Medulla oblongata (tissue), 1 donor: ENCODE data around the gene COQ9.
"Not testable (repeated sequence)": the region's sequence is repeated elsewhere in the genome, so short reads cannot be mapped to it uniquely, and the experiment has no call there.

Experiments
- DNase-seq: peaks from one replicate; pipeline ENCODE4 v3.0.0-alpha.2; 2015; ENCODE audit errors: extremely low spot score

COQ9 gene

DNA sequence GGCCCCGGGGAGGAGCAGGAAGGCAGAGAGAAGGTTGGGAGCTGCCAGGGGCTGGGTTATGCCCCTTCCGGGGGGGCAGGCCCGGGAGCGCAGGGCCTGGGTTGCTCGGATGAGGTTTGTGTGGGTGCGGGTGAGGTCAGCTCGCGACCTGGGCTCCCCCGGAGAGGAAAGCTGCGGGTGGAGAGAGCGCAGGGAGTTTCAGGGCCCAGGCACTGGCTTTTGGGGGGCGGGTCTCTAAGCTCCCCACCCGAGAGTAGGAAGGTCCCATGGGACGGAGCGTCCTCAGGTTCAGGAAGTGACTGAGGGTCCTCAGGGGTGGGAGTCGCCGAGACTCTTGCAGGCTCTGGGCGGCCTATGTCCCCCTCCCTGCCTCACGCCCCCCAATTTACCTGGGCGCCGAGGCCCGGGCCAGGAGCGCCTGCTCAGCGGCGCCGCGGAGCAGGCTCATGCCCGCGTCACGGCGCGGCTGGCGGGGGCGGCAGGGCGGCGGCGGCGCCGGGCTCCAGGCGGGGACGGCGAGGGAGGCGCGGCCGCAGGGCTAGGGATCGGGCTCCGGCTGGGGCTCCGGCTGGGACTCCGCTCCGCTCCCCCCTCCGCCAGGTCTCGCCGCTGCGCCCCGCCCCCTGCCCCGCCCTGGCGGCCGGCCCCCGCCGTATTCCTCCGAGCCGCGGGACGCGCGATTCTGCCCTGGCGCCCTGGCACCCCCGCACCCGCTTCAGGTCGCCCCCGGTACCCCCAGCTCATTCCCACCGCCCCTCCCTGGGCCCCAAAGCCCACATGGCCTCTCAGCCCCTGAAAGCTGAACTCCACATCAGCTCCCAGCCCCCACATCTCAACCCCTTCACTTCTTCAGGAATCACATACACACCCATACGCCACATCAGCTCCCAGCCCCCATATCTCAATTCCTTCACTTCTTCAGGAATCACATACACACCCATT lies 38.9 kb downstream of the COQ9 start, which contains the start of gene DOK4:
TSS of gene DOK4 (minus strand) at position 578 of the 942 bp plus-strand sequence. CDS start 6,986 bp downstream, outside the sequence.
- DNase-seq: peak; percentile 54

- no peak for DNase-seq
These were observed 39.9 kb downstream of the COQ9 start for GRCh38 chr16:57486858-57487834.

DNA sequence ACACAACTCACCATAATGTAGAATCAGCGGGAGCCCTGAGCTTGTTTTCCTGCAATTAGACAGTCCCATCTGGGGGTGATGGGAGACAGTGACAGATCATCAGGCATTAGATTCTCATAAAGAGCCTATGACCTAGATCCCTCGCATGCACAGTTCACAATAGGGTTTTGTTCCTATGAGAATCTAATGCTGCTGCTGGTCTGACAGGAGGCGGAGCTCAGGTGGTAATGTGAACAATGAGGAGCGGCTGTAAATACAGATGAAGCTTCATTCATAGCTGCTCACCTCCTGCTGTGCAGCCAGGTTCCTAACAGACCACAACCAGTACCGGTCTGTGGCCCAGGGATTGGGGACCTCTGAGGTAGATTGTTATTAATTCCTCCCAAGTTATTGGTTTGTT lies 42.0 kb downstream of the COQ9 start:
- no peak for DNase-seq

- no peak for DNase-seq
These were observed 46.5 kb downstream of the COQ9 start for GRCh38 chr16:57493767-57494166.

DNA sequence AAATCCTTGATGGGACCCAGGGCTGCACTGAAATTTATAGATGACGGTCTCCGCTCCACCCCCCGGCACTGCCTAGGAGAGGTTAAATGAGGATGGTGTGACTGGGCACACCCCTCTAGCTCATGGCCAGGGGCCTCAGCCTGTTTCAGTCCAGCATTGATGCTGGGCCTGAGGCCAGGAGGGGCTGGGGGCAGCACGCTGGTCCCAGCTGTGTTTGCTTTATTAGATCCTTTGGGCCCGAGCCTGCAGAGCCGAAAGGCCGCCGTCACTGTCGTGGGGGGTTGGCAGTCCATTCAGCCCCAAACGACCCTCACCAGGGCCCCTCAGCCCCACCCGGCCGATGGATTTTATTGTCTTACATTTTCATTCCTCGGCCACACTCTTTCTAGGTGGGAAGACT lies 49.8 kb downstream of the COQ9 start:
- DNase-seq: no peak

DNA sequence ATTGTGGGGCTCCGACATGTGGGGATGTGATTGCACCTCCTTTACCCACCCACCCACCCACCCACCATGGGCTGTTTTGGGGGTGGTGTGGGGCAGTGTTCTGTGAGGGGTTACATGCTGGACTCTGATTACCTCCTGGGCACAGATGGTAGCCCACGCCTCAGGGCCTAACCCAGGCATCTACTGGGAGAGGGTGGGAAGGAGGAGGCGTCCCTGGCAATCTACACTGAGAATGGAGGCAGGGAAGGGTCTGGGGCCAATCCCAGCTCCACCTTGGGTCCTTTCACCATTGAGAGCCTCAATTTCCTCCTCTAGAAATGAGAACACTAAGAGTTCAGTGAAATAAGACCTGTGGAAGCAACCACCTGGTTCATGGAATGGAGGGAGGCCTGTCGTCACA lies 50.8 kb downstream of the COQ9 start:
- DNase-seq: no peak

DNA sequence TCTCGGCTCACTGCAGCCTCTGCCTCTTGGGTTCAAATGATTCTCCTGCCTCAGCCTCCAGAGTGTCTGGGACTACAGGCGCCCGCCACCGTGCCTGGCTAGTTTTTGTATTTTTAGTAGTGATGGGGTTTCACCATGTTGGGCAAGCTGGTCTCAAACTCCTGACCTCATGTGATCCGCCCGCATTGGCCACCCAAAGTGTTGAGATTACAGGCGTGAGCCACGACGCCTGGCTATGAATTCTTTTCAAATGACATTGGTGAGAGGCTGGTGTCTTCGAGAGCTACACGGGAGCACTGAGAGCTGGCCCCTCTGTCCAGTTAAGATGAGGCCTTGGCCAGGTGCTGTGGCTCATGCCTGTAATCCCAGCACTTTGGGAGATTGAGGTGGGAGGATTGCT lies 52.7 kb downstream of the COQ9 start:
- DNase-seq: not testable (repeated sequence)

DNA sequence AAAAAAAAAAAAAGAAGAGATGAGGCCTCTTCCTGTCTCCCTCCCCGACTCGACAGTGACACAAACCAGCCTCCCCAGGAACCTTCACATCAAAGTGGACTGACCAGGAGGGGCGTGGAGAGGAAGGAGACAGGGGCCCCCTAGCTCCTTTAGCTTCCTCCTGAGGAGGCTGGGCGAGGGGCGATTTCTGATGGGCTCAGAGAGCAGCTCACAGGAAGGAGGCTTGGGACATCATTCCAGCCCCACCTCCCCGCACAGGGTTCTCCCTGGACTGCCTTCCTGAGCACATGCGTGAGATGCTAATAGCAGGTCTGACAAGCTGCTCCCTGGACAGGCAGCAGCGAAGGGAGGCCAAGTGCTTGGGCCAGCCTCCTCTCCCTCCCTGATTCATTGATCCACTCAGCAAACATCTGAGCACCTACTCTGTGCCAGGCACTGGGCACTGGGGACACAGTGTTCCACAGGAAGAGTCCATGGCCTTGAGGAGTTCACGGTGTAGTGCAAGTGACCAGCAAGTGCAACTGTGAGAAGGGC lies 53.4 kb downstream of the COQ9 start:
- DNase-seq: no peak

DNA sequence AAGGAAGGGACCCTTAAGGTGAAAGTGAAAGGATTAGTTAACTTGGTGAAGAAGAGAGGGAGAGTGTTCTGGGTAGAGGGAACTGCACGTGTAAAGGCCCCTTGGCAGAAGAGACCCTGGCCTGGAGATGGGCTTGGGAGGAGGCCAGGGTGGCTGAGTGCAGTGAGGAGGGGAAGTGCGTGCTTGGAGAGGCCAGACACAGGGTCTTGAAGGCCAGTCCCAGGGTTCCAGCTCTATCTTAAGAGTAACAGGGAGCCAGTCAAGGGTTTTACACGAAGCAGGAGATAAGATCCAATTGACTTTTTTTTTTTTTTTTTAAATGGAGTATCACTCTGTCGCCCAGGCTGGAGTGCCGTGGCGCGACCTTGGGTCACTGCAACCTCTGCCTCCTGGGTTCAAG lies 54.2 kb downstream of the COQ9 start:
- DNase-seq: no peak

DNA sequence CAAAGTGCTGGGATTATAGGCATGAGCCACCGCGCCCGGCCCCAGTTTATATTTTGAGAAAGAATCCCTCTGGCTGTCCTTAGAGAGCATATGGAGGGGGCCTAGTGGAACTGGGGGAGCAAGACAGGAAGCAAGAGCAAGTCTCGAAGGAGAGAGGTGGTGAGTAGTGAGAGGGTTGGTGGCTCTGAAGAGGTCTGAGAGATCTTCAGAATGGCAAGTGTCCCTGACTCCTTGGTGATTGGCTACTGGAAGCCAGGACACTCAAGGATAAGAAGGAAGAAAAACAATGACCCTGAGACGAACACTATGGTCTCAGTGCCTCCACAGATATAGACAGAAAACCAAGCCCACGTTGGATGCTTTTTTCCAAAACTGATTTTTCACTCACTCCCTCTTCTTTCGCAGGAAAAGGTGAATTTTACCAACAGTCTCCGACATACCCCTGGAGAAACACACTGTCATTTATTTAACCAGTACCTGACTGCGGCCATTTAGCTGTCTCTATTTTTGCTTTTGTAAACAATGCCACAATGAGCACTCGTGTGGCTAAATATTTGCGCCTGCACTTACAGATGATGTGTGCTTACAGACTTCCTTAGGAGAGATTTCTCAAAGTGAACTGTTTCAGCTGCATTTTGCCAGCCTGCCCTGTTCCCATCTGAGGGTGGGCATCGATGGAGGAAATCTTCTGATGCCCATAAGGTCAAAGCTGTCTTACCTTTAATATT lies 54.9 kb downstream of the COQ9 start:
- DNase-seq: no peak

GRCh38 chr16:57503366-57503765 lies 56.1 kb downstream of the COQ9 start:
- DNase-seq: no peak

GRCh38 chr16:57504001-57504400 lies 56.7 kb downstream of the COQ9 start:
- DNase-seq: no peak

GRCh38 chr16:57504491-57504890 lies 57.2 kb downstream of the COQ9 start:
- no peak for DNase-seq

- no peak for DNase-seq
These were observed 57.9 kb downstream of the COQ9 start for GRCh38 chr16:57505169-57505568.

GRCh38 chr16:57507136-57508034 lies 60.1 kb downstream of the COQ9 start:
- no peak for DNase-seq

DNA sequence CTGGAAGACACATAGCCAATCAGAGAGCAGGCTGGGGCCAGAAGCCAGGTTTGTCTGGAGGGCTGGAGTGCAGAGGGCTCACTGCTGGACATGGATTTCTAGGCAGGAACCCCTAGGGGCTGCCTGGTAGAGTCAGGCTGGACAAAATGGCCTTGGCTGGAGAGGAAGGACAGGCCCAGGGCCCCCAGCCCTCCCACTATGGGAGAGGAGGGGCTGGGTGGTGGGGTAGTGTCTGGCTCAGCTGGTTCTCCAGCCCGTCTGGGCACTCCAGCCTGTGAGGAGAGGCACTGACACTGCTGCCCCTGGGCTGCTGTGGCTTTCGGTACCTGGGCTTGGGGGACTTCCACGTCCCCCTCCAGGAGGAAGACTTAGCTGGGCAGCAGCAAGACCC lies 60.8 kb downstream of the COQ9 start:
- DNase-seq: no peak

- no peak for DNase-seq
These were observed 62.1 kb downstream of the COQ9 start for GRCh38 chr16:57509231-57509923.

DNA sequence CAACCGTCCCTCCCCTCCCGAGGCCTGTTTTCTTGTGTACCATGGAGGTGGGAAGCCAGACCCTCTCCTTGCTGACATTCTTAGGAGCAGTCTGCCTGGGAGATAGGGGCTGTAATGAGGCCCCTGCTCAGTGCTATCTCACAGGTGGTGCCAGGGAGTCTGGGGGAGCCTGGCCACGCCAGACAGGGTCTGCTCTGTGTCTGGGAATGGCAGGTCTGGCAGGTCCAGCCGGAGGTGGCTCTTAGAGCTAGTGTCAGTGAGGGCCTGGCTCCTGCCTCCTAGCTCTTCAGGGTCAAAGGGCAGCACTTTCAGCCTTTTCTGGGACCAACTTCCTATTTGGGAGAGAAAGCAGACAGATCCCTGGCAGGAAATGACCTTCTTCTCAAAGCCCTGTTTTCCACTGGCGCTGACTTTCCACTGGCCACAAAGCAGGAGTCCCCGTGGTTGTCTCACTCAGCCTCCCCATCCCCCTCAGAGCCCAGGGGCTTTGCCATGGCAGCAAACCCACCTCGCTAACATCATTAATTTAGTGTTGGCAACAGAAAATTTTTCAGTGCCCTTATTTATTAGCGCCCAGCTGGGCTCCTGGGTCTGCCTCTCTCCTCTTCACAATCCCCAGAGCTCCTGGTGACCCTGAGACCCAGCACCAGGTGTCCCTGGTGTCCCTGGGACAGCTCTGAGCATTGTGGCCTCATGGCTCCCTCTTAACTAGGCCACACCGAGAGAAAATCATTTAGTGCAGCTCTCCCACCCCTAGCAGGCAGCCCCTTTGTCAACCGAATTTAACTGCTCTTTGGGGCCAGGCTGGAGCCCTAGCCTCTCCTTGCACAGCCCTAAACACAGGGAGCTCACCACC lies 63.0 kb downstream of the COQ9 start:
- no peak for DNase-seq
